Bronchial epithelial cell (primary cell): ENCODE measurements around the gene HELZ2. TPM values are rescaled to one million over a fixed set of nuclear protein-coding genes. Genes with fewer than 3 reads are reported as not detected.

ENCODE experiments used
- DNase-seq: peaks from one replicate; pipeline ENCODE4 v3.0.0-alpha.2; 2010; ENCODE audit warnings: low read depth
- FAIRE-seq: peaks from 2 replicates; lab custom pipeline; 2011; peaks lifted over from hg19 to GRCh38; lab: Jason Lieb, UNC
- H3K27me3 ChIP-seq: 2 replicates; pipeline ENCODE4 v1.5.1; 2011; ENCODE audit warnings: low read length; ENCODE audit not compliant: control insufficient read depth, insufficient read depth
- H3K36me3 ChIP-seq: 2 replicates; pipeline ENCODE4 v1.5.1; 2011; ENCODE audit warnings: low read length; ENCODE audit not compliant: control insufficient read depth, insufficient read depth
- H3K4me3 ChIP-seq: 2 replicates; pipeline ENCODE4 v1.5.1; 2011; ENCODE audit warnings: mild to moderate bottlenecking, low read depth, low read length, control low read depth
- total RNA-seq: library from RNA; depleted of rRNA; stranded (reverse); fragments of >200 nt; gene quantifications from 2 replicates; pipeline ENCODE4 v1.2.1, GENCODE V29; 2014
- TF ChIP-seq, protein P1 (sequence below): IDR thresholded peaks from 2 replicates; pipeline ENCODE4 v1.5.1; 2011; ENCODE audit warnings: mild to moderate bottlenecking, moderate library complexity, low read length, control low read depth, inconsistent platforms; ENCODE audit not compliant: insufficient read depth, severe bottlenecking

The HELZ2 gene
- total RNA-seq, 1 donor from 2014 or later, result 13.7 TPM

DNA sequence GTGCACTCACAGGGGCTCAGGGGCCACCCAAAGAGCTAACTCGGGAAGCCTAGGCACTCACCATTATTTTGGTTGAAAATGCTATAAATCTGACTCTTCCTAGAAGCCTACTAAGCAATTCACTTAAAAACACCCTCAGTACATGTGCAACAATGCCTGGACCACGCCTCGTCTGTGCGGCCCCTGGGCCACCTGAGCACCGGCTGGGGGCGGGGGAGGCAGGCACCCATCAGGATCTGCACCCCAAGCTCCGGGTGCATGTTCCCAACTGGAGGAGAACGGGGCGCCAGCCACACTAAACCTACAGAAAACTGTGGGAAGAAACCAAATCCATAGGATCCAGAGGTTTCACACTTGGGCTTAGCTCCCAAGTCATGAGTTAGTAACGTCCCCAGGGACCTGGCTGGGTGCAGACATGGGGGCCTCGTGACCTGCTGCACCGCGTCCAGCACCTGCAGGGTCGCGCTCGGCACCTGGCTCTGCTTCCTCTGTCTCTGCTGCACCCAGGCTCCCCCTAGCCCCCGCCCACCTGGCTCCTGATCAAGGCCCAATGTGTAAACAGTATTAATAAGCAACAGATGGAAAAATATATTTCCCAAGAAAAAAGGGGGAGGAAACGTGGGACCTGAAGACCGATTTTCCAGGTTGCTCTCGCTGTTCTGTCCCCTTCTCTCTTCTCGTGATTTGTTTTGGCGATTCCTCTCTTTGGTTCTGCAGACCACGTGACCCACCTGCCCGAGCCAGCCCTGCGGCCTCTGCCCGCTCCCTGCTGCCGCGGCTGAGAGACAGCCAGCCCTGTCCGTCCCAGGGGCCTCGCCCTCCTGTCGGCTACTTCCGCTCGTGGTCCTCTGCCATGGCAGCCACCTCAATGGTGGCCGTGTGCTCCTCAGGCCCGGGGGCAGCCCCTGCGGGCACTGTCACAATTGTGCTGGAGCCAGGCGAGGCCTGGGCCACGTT lies 15.5 kb upstream of the HELZ2 start:
- no peaks in the 10 kb centered on the region for H3K27me3 ChIP-seq
- peaks cover 20% of the 10 kb centered on the region for H3K36me3 ChIP-seq
- no peak for DNase-seq
- H3K4me3 ChIP-seq, result no peak overlapping the region
- TF ChIP-seq, protein P1, sequence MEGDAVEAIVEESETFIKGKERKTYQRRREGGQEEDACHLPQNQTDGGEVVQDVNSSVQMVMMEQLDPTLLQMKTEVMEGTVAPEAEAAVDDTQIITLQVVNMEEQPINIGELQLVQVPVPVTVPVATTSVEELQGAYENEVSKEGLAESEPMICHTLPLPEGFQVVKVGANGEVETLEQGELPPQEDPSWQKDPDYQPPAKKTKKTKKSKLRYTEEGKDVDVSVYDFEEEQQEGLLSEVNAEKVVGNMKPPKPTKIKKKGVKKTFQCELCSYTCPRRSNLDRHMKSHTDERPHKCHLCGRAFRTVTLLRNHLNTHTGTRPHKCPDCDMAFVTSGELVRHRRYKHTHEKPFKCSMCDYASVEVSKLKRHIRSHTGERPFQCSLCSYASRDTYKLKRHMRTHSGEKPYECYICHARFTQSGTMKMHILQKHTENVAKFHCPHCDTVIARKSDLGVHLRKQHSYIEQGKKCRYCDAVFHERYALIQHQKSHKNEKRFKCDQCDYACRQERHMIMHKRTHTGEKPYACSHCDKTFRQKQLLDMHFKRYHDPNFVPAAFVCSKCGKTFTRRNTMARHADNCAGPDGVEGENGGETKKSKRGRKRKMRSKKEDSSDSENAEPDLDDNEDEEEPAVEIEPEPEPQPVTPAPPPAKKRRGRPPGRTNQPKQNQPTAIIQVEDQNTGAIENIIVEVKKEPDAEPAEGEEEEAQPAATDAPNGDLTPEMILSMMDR, result no peak
- no peak for FAIRE-seq

DNA sequence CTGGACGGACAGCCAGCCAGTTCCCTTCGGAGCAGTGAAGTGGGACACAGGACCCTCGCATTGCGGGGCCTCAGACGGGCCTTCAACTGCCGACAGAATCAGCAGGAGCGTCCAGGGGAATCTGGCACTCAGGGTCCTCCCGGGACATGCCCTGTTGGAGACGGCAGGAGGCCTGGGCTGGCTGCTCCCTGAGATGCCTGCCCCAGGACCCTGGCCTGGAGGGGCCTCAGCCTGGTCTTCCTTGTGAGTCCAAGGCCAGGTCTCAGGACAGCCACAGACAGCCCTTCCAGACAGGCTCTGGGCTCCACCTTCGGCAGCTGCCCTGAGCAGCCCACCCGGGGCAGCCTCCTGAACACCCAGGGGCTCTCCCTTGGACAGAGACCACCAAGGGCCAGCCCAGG lies 14.6 kb upstream of the HELZ2 start:
- TF ChIP-seq, protein P1, result no peak
- no peak for DNase-seq
- Histone ChIP-seq H3K36me3 (peaks cover 20% of the 10 kb centered on the region), H3K4me3 (no peak overlapping the region), H3K27me3 (no peaks in the 10 kb centered on the region)
- no peak for FAIRE-seq

DNA sequence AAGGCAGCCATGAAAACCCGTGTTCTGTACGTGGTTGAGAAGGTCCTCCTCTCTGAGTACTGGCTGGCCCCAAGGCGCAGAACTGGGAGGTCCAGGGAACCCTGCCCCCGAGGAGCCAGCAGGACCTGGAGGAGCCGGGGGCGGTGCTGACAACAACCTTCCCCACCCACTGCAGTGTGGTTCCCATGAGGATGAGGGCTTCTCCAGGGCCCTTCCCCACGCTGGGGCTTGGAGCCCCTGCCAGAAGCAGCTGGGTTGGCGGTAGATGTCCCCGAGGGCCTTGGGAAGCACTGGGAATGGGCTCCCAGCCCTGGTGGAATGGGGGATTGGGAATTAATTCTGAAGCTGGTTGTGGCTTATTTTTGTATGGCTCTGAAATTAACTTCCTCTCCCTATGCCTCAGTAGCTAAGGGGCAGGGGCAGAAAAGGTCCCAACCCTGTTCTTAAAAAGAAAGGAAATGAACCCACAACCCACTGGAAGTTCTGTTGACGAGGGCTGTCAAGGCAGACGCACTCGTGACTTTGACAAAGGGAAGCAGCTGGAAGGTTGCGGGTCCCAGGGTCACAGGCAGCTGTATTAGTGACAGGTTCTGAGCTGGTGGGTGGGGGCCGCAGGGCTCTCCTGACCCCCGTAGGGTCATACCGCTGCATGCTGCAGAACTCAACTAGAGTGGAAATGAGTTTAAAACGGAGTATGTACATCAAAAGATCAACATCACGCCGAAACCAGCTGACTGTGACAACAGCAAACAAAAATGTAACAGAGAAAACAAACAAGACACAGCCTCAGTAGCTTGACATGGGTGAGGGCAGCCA lies 13.9 kb upstream of the HELZ2 start:
- DNase-seq (no peak), FAIRE-seq (no peak)
- H3K36me3 ChIP-seq, result peaks cover 20% of the 10 kb centered on the region
- TF ChIP-seq, protein P1, result no peak
- no peaks in the 10 kb centered on the region for H3K27me3 ChIP-seq
- no peak overlapping the region for H3K4me3 ChIP-seq

DNA sequence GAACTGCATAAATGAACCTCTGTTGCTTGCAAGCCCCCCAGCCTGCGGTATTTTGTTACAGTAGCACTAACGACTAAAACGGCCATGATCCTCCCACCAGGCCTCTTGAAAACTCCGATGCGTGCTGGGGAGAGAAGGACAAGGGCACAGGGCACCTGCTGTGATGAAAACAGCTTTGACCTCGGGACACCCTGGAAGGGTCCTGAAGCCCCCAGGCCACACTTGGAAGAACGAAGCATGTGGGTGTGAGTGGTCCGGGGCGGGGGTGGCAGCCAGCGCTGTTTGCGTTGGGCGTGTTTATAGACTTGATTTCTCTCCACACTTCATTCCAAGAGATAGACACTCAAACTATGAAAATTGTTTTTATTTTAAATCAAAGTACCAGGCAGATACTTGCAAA lies 13.2 kb upstream of the HELZ2 start:
- Histone ChIP-seq H3K4me3 (no peak overlapping the region), H3K27me3 (no peaks in the 10 kb centered on the region), H3K36me3 (peaks cover 13% of the 10 kb centered on the region)
- TF ChIP-seq, protein P1, result no peak
- FAIRE-seq, result no peak
- DNase-seq, result no peak

DNA sequence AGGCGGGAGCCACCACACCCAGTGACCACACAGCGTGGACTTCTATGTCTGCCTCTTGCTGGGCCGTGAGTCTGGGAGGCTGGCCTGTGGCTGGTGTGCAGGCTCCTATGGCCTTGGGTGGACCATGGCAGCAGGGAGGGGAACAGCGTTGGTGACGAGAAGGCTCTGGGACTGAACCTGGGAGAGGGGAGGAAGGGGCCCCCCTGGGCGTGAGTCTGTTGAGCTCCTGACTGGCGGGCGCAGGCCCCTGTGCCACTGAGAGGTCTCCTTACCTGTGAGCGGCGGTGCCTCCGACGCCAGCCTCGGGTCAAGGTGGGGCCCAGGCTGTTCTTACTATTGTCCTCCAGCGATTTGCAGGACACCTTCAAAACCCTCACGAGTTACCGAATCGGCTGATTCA lies 12.8 kb upstream of the HELZ2 start:
- Histone ChIP-seq H3K36me3 (peaks cover 10% of the 10 kb centered on the region), H3K4me3 (no peak overlapping the region), H3K27me3 (no peaks in the 10 kb centered on the region)
- no peak for FAIRE-seq
- TF ChIP-seq, protein P1, result no peak
- no peak for DNase-seq
